CD4-positive, alpha-beta T cell treated with Interleukin-6 at 100 ng/mL for 8 hours (primary cell): ENCODE results near the gene FAM186B.
A peak's percentile ranks its signal among the peaks of the same experiment; 100 is the strongest.

Source experiments
- DNase-seq: peaks from one replicate; pipeline ENCODE4 v3.0.0-alpha.2; 2020; ENCODE audit warnings: mixed read lengths, low spot score

FAM186B gene

GRCh38 chr12:49609875-49610154 lies 4.4 kb upstream of the FAM186B start:
- no peak for DNase-seq

GRCh38 chr12:49609059-49609874 lies 3.8 kb upstream of the FAM186B start:
- DNase-seq, result no peak

GRCh38 chr12:49604856-49605255 lies 583 bp downstream of the FAM186B start:
- DNase-seq, result no peak

- DNase-seq, result no peak
These were observed 1.7 kb downstream of the FAM186B start for GRCh38 chr12:49603721-49604120.

- no peak for DNase-seq
These were observed 5.5 kb downstream of the FAM186B start for GRCh38 chr12:49599961-49600360.

GRCh38 chr12:49598527-49598926 lies 6.9 kb downstream of the FAM186B start:
- DNase-seq, result no peak

- DNase-seq, result no peak
These were observed 16.5 kb downstream of the FAM186B start for GRCh38 chr12:49588721-49589516.

GRCh38 chr12:49588281-49588680 lies 17.2 kb downstream of the FAM186B start:
- DNase-seq, result no peak

GRCh38 chr12:49587174-49587908 lies 18.1 kb downstream of the FAM186B start:
- no peak for DNase-seq

GRCh38 chr12:49585477-49586459 lies 19.7 kb downstream of the FAM186B start:
- no peak for DNase-seq

GRCh38 chr12:49584591-49584990 lies 20.8 kb downstream of the FAM186B start:
- DNase-seq, result no peak

GRCh38 chr12:49583366-49584094 lies 21.9 kb downstream of the FAM186B start:
- no peak for DNase-seq

GRCh38 chr12:49582850-49583249 lies 22.6 kb downstream of the FAM186B start:
- no peak for DNase-seq

- no peak for DNase-seq
These were observed 23.2 kb downstream of the FAM186B start for GRCh38 chr12:49582201-49582600.

- DNase-seq, result peak; percentile 45
These were observed 24.6 kb downstream of the FAM186B start for GRCh38 chr12:49580572-49581535.

GRCh38 chr12:49578471-49579112 lies 26.8 kb downstream of the FAM186B start:
- DNase-seq, result no peak

GRCh38 chr12:49577589-49578315 lies 27.7 kb downstream of the FAM186B start:
- no peak for DNase-seq

GRCh38 chr12:49568442-49569162 lies 36.8 kb downstream of the FAM186B start:
- no peak for DNase-seq
